RWPE1 (cell line): ENCODE results near the gene PLD5.

Source experiments
- CTCF ChIA-PET: fragments of 350-600 bp; sonication (Branson Sonifier 250); formaldehyde crosslinking; extraction: SDS; loops from one replicate; lab custom pipeline; 2021; lab: Yijun Ruan, JAX
- POLR2A ChIA-PET: fragments of 400-600 bp; formaldehyde crosslinking; extraction: SDS; loops from one replicate; lab custom pipeline; 2020; ENCODE audit warnings: antibody characterized with exemption; ENCODE audit not compliant: low non-redundant PET; lab: Yijun Ruan, JAX
- DNase-seq: peaks from one replicate; pipeline ENCODE4 v3.0.0; 2012; ENCODE audit warnings: low spot score
- H3K27ac ChIP-seq: fragments of 450-650 bp; 2 replicates; pipeline ENCODE4 v1.5.1; 2017
- TF ChIP-seq, protein P1 (sequence below): fragments of 450-650 bp; conservative IDR thresholded peaks from 2 replicates; pipeline ENCODE4 v1.5.1; 2017; ENCODE audit warnings: low read depth, mild to moderate bottlenecking

Gene PLD5

DNA sequence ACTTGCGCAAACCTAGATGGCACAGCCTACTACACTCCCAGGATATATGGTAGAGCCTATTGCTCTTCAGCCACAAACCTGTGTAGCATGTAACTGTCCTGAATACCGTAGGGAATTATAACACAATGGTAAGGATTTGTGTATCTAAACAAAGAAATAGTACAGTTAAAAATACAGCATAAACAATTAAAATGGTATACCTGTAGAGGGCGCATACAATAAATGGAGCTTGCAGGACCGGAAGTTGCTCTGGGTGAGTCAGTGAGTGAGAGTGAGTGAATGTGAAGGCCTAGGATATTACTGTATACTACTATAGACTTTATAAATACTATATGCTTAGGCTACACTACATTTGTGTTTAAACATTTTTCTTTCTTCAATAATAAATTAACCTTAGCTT is 99.3 kb downstream of the PLD5 start:
- POLR2A ChIA-PET = interaction anchor here (0.6 kb wide), 1 partner anchor 1732 kb away, joined by 3 read pairs; no protein-coding TSS in a partner anchor
- no peak overlapping the region for H3K27ac ChIP-seq
- TF ChIP-seq, protein P1, sequence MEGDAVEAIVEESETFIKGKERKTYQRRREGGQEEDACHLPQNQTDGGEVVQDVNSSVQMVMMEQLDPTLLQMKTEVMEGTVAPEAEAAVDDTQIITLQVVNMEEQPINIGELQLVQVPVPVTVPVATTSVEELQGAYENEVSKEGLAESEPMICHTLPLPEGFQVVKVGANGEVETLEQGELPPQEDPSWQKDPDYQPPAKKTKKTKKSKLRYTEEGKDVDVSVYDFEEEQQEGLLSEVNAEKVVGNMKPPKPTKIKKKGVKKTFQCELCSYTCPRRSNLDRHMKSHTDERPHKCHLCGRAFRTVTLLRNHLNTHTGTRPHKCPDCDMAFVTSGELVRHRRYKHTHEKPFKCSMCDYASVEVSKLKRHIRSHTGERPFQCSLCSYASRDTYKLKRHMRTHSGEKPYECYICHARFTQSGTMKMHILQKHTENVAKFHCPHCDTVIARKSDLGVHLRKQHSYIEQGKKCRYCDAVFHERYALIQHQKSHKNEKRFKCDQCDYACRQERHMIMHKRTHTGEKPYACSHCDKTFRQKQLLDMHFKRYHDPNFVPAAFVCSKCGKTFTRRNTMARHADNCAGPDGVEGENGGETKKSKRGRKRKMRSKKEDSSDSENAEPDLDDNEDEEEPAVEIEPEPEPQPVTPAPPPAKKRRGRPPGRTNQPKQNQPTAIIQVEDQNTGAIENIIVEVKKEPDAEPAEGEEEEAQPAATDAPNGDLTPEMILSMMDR = no peak
- CTCF ChIA-PET = interaction anchor here (0.5 kb wide), 1 partner anchor 128 kb away, joined by 3 read pairs; no protein-coding TSS in a partner anchor
- no peak for DNase-seq

DNA sequence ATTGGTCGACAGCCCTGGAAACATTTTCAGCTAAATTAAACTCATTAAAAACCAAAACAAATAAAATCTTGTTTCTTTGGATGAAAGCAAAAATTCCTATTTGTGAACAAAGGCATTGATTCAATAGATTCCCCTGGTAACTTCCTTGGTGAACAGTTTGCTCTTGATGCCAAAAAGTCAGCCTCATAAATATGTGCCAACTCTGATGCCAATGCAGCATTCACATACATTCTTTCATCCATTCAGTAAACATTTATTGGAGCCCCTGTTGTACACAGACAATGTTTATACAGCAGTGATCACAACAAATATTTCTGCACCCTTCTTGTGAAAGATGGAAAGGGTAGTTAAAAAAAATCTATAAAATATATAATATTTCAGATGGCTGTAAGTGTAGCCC is 107.8 kb downstream of the PLD5 start:
- CTCF ChIA-PET = no interaction called here
- DNase-seq = no peak
- TF ChIP-seq, protein P1 = no peak
- no peak overlapping the region for H3K27ac ChIP-seq
- POLR2A ChIA-PET = no interaction called here

DNA sequence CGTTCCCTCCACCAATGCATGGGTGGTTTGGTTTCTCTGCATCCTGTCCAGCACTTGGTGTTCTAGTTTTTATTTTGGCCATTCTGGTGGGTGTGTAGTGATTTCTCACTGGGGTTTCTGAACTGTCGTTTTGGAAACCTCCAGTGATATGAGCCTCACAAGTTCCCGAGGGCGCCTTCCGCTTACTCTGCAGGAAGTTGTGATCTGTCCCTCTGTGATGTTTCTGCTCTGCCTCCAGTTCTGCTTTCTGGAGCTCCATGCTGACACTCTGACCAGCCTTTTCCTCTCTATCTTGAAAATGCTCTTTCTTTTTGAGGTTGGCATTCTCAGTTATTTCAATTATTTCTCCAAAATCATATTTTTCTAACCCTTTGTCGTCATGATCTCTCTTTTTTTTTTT is 111.6 kb downstream of the PLD5 start:
- no peak for DNase-seq
- CTCF ChIA-PET = no interaction called here
- POLR2A ChIA-PET = no interaction called here
- TF ChIP-seq, protein P1 = no peak
- H3K27ac ChIP-seq = no peak overlapping the region

DNA sequence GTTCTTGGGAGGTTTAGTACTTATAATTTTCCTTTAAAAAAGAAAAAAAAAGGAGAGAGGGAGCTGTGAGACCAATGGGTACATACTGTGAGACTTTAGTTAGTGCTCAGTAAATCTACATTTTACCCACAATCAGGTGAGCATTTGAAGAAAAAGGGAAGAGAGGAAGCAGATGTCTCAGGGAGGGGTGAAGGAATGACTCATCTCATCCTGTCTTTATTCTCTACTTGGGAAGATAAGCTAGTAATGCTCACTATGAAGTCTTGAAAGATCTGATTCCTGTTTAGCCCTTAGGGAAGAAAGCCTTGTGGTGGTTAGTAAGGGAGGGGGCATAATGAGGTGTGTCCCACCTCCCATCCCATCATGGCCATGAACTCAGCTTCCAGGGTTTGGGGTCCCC is 112.6 kb downstream of the PLD5 start:
- no peak for DNase-seq
- H3K27ac ChIP-seq = no peak overlapping the region
- TF ChIP-seq, protein P1 = no peak
- ChIA-PET CTCF (interaction anchor here (0.6 kb wide), 1 partner anchor 324 kb away, joined by 4 read pairs; no protein-coding TSS in a partner anchor), POLR2A (no interaction called here)

DNA sequence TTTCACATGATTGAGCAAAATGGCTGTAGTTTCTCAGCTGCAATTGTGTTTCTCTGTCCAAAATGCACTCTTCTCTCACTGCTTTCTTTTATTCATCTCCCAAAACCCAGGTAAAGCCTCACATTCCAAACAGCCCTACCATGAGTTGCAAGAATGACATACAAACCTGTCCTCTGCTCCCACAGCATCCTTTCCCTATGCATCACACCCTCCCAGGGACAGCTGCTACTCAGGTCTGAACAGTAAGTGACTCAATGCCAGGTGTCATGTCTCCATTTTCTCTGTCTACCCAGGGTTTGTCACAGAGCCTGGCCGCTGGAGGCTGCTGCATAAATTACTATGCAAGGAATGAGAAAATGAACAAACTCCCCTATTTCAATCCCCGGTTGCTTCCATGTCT is 118.5 kb downstream of the PLD5 start:
- no peak for DNase-seq
- TF ChIP-seq, protein P1 = no peak
- ChIA-PET CTCF (no interaction called here), POLR2A (no interaction called here)
- no peak overlapping the region for H3K27ac ChIP-seq

DNA sequence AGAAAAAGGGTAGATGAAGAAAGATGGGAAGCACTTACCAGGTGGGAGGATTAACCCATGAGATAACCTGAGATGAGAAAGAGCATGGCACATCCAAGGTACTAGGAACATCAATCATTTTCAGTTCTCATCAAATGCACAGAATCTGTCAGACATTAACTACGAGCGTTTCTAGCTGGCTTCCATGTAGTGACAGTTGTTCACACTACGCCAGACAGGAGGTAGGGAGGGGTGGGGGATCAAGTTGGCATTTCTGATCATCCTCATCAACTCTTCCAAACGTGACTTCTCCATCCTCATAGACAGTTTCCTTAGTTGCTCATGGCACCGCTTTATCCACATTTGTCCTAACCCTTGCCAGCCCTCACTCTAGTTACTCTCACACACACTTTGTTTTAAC is 120.2 kb downstream of the PLD5 start:
- DNase-seq = no peak
- POLR2A ChIA-PET = no interaction called here
- no peak overlapping the region for H3K27ac ChIP-seq
- CTCF ChIA-PET = no interaction called here
- TF ChIP-seq, protein P1 = no peak

DNA sequence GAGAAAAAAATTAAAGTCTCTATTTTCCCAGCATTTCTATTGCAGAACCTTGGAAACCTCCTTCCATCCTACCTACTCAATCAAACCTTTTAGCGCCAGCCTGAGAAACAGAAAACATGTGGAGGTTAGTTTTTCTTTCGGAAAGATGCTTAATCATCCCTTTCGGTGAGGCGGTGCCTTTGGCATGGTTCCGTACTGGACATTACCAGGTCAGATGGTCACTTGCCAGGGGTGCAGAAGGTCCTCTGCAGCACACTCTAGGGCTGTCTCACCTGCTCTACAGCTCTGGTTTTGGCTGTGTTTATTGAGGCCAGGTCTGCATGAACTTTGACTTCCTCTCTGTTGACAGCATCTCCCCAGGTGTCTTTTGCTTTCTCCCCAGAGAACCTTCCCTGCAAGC is 121.5 kb downstream of the PLD5 start:
- no peak for DNase-seq

More for the DNA sequence above, 121.5 kb downstream of the PLD5 start:
- ChIA-PET CTCF (no interaction called here), POLR2A (no interaction called here)
- no peak overlapping the region for H3K27ac ChIP-seq
- TF ChIP-seq, protein P1 = no peak
